ENCODE measurements around the gene RAD51B. TPM values are rescaled to one million over a fixed set of nuclear protein-coding genes. Genes with fewer than 3 reads are reported as not detected.

The RAD51B gene
- total and polyA plus RNA-seq, 2 donors (not counting 1 experiment from before 2014, with no cell fraction given), result 4.6 to 16.3 TPM

DNA sequence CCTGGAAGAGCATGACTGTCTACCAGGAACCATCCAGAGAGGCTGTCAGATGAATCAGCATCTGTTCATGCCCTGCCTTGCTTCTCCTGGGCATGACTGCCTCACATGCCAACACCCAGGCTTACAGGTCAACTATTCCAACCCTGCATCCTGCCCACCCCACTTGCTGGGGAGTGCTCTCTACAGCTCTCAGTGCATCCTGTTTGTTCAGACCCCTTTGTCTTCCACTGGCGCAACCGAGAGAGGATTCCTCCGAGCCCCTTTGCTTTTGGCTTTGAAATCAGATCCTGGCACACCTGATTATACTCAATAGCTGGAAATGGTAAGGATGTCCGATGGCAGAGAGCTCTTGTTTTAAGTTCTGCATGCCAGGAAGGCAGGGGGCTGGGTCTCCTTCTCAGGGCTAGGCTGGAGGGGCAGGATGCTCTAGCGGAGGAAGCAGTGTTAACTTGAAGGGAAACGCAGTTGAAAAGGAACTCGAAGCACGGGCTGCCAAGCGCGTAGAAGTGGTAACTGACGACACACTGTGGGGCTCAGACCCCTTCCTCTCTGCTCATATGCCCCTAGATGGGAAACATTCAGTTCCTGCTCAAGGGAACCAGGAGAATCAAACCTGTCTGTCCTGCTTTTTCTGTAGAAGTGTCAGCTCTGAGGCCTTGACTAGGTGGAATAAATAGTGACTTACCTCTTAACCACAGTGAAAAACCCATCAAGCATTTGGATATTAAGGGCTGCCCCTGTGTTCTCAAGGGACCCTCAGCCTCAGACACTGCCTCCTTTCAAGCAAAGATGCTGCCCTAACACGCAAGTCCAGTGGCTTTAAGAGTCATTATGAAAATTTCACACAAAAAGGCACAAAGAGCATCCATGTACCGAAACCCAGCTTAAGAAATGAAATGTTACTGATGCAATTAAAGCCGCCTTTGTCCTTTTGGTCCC, 675.8 kb downstream of the RAD51B start:
- Histone ChIP-seq H4K20me1 (ENCODE audit: control insufficient read depth, extremely low read depth, insufficient read depth, low read length) (no peaks in the 10 kb centered on the region), H3K4me3 (replicated peaks in 1 of 4; ENCODE audit: control extremely low read depth in 1 of 4, insufficient read depth in 1 of 4, low read depth in 3 of 4, low read length in 4 of 4) (no peak overlapping the region), H3K27ac (ENCODE audit: insufficient read depth, low read length) (no peak overlapping the region), H3K4me1 (ENCODE audit: control insufficient read depth, extremely low read depth, insufficient read depth, low read length) (no peaks in the 10 kb centered on the region), H3K79me2 (ENCODE audit: control insufficient read depth, insufficient read depth, low read length) (no peaks in the 10 kb centered on the region), H3K27me3 (ENCODE audit: control insufficient read depth, insufficient read depth, low read length) (no peaks in the 10 kb centered on the region), H3K9me3 (ENCODE audit: control insufficient read depth, insufficient read depth, low read depth, low read length) (no peaks in the 10 kb centered on the region), H3K9ac (ENCODE audit: insufficient read depth, low read length) (no peak overlapping the region), H2AFZ (ENCODE audit: low read length) (no peak overlapping the region), H3K4me2 (ENCODE audit: extremely low read depth, insufficient read depth, low read length) (no peak overlapping the region), H3K36me3 (ENCODE audit: control insufficient read depth, insufficient read depth, low read length) (no peaks in the 10 kb centered on the region)
- no peak for DNase-seq (ENCODE audit: low read depth in 2 of 2)
- TF ChIP-seq EZH2 (IDR thresholded peaks at IDR 0.05; ENCODE audit: low read length, missing control alignments), result no peak
- TF ChIP-seq, protein P1, sequence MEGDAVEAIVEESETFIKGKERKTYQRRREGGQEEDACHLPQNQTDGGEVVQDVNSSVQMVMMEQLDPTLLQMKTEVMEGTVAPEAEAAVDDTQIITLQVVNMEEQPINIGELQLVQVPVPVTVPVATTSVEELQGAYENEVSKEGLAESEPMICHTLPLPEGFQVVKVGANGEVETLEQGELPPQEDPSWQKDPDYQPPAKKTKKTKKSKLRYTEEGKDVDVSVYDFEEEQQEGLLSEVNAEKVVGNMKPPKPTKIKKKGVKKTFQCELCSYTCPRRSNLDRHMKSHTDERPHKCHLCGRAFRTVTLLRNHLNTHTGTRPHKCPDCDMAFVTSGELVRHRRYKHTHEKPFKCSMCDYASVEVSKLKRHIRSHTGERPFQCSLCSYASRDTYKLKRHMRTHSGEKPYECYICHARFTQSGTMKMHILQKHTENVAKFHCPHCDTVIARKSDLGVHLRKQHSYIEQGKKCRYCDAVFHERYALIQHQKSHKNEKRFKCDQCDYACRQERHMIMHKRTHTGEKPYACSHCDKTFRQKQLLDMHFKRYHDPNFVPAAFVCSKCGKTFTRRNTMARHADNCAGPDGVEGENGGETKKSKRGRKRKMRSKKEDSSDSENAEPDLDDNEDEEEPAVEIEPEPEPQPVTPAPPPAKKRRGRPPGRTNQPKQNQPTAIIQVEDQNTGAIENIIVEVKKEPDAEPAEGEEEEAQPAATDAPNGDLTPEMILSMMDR (conservative IDR thresholded peaks at IDR 0.05 in 1 of 2, IDR thresholded peaks at IDR 0.05 in 1 of 2; ENCODE audit: low read depth in 1 of 2, low read length in 2 of 2), result no peak

DNA sequence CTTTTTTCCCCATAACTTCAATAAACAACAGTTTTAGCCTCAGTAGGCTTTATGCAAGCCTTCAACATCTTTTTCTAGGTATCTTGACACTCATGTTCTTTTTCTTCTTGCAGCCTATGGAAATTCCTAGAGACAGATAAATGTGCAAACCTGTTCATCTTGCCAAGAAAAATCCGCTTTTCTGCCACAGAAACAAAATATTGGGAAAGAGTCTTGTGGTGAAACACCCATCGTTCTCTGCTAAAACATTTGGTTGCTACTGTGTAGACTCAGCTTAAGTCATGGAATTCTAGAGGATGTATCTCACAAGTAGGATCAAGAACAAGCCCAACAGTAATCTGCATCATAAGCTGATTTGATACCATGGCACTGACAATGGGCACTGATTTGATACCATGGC, 677.4 kb downstream of the RAD51B start:
- H3K9ac ChIP-seq (ENCODE audit: insufficient read depth, low read length), result no peak overlapping the region
- no peak overlapping the region for H3K4me3 ChIP-seq (replicated peaks in 1 of 4; ENCODE audit: control extremely low read depth in 1 of 4, insufficient read depth in 1 of 4, low read depth in 3 of 4, low read length in 4 of 4)
- H3K27ac ChIP-seq (ENCODE audit: insufficient read depth, low read length), result no peak overlapping the region
- no peak overlapping the region for H2AFZ ChIP-seq (ENCODE audit: low read length)
- no peak overlapping the region for H3K4me2 ChIP-seq (ENCODE audit: extremely low read depth, insufficient read depth, low read length)
- H3K9me3 ChIP-seq (ENCODE audit: control insufficient read depth, insufficient read depth, low read depth, low read length), result no peaks in the 10 kb centered on the region
- H3K27me3 ChIP-seq (ENCODE audit: control insufficient read depth, insufficient read depth, low read length), result no peaks in the 10 kb centered on the region
- DNase-seq (ENCODE audit: low read depth in 2 of 2), result peak; percentile 29 to 62
- H3K79me2 ChIP-seq (ENCODE audit: control insufficient read depth, insufficient read depth, low read length), result no peaks in the 10 kb centered on the region
- H3K36me3 ChIP-seq (ENCODE audit: control insufficient read depth, insufficient read depth, low read length), result no peaks in the 10 kb centered on the region
- TF ChIP-seq, protein P1 (conservative IDR thresholded peaks at IDR 0.05 in 1 of 2, IDR thresholded peaks at IDR 0.05 in 1 of 2; ENCODE audit: low read depth in 1 of 2, low read length in 2 of 2), result no peak
- no peak for TF ChIP-seq EZH2 (IDR thresholded peaks at IDR 0.05; ENCODE audit: low read length, missing control alignments)
- no peaks in the 10 kb centered on the region for H4K20me1 ChIP-seq (ENCODE audit: control insufficient read depth, extremely low read depth, insufficient read depth, low read length)
- H3K4me1 ChIP-seq (ENCODE audit: control insufficient read depth, extremely low read depth, insufficient read depth, low read length), result no peaks in the 10 kb centered on the region

DNA sequence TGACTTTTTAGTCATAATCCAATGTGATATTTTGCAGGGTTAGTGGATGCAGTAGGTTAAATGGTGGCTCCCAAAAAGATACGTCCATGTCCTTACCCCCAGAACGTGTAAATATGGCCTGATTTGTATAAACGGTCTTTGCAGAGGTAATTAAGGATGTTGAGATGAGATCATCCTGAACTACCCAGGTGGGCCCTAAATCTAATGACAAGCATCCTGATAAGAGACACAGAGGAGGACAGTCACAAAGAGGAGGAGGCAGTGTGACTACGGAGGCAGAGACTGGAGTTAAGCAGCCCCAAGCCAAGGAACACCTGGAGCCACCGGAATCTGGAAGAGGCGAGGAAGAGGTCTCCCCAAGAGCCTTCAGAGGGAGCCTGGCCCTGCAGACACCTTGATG, 679.9 kb downstream of the RAD51B start:
- Histone ChIP-seq H3K36me3 (ENCODE audit: control insufficient read depth, insufficient read depth, low read length) (no peaks in the 10 kb centered on the region), H3K4me1 (ENCODE audit: control insufficient read depth, extremely low read depth, insufficient read depth, low read length) (no peaks in the 10 kb centered on the region), H3K79me2 (ENCODE audit: control insufficient read depth, insufficient read depth, low read length) (no peaks in the 10 kb centered on the region), H4K20me1 (ENCODE audit: control insufficient read depth, extremely low read depth, insufficient read depth, low read length) (no peaks in the 10 kb centered on the region), H2AFZ (ENCODE audit: low read length) (no peak overlapping the region), H3K9ac (ENCODE audit: insufficient read depth, low read length) (no peak overlapping the region), H3K27ac (ENCODE audit: insufficient read depth, low read length) (no peak overlapping the region), H3K27me3 (ENCODE audit: control insufficient read depth, insufficient read depth, low read length) (no peaks in the 10 kb centered on the region), H3K9me3 (ENCODE audit: control insufficient read depth, insufficient read depth, low read depth, low read length) (no peaks in the 10 kb centered on the region), H3K4me3 (replicated peaks in 1 of 4; ENCODE audit: control extremely low read depth in 1 of 4, insufficient read depth in 1 of 4, low read depth in 3 of 4, low read length in 4 of 4) (no peak overlapping the region), H3K4me2 (ENCODE audit: extremely low read depth, insufficient read depth, low read length) (no peak overlapping the region)
- DNase-seq (ENCODE audit: low read depth in 2 of 2), result no peak
- TF ChIP-seq, protein P1 (conservative IDR thresholded peaks at IDR 0.05 in 1 of 2, IDR thresholded peaks at IDR 0.05 in 1 of 2; ENCODE audit: low read depth in 1 of 2, low read length in 2 of 2), result no peak
- no peak for TF ChIP-seq EZH2 (IDR thresholded peaks at IDR 0.05; ENCODE audit: low read length, missing control alignments)
